Esophagus muscularis mucosa (tissue), 4 donors: Measurements from ENCODE around the gene ZNF514. TPM values are rescaled to one million over a fixed set of nuclear protein-coding genes. Genes with fewer than 3 reads are reported as not detected.
"Not testable (repeated sequence)": the region's sequence is repeated elsewhere in the genome, so short reads cannot be mapped to it uniquely, and the experiment has no call there.

Experiments
- DNase-seq: peaks from one replicate; pipeline ENCODE4 v3.0.0-alpha.2; 2017; ENCODE audit errors: extremely low spot score
- H3K27ac ChIP-seq, 4 donors: fragments of 200-600 bp; sonication (generic); replicated peaks in 1 of 4; 1 replicate in 3 of 4; 2 replicates in 1 of 4; pipeline ENCODE4 v1.5.1; 2016 to 2019; ENCODE audit warnings: mild to moderate bottlenecking in 1 of 4
- H3K27me3 ChIP-seq, 4 donors: fragments of 200-600 bp; sonication (generic); one replicate each; pipeline versions ENCODE4 v1.5.1 to v1.6.0; 2016 to 2019
- H3K36me3 ChIP-seq, 4 donors: fragments of 200-600 bp; sonication (generic); one replicate each; pipeline ENCODE4 v1.5.1; 2016 to 2019
- H3K4me1 ChIP-seq, 4 donors: fragments of 200-600 bp; sonication (generic); one replicate each; pipeline ENCODE4 v1.5.1; 2016 to 2019
- H3K4me3 ChIP-seq, 4 donors: fragments of 200-600 bp; sonication (generic); 1 replicate in 2 of 4; 2 replicates in 2 of 4; pipeline ENCODE4 v1.5.1; 2016 to 2019; ENCODE audit warnings: mild to moderate bottlenecking in 4 of 4, moderate library complexity in 1 of 4
- H3K9me3 ChIP-seq, 4 donors: fragments of 200-600 bp; sonication (generic); 1 replicate in 3 of 4; 2 replicates in 1 of 4; pipeline ENCODE4 v1.5.1; 2016 to 2019
- EP300 ChIP-seq: sonication (generic); formaldehyde crosslinking; IDR thresholded peaks from one replicate; pipeline ENCODE4 v1.6.1; 2017; ENCODE audit warnings: antibody characterized with exemption
- POLR2A ChIP-seq: fragments of 450-650 bp; IDR thresholded peaks from one replicate; pipeline ENCODE4 v1.6.1; 2017; ENCODE audit warnings: antibody characterized with exemption, moderate library complexity, mild to moderate bottlenecking, low read depth
- POLR2AphosphoS5 ChIP-seq, 2 donors: sonication (generic); formaldehyde crosslinking; IDR thresholded peaks; one replicate each; pipeline ENCODE4 v1.6.1; 2017; ENCODE audit warnings: antibody characterized with exemption in 2 of 2
- WGBS: methylation state at CpG from one replicate; pipeline ENCODE4 v1.1.5; 2018; 5-methylcytosine and 5-hydroxymethylcytosine counted together
- intact Hi-C: fragments of 100-400 bp; cut with DNase I; formaldehyde crosslinking; loops from one replicate; pipeline ENCODE4 v1.15.1; 2023
- total RNA-seq, 4 donors: library from RNA; depleted of rRNA; stranded (reverse); fragments of >200 nt; gene quantifications; one replicate each; pipeline versions ENCODE4 v1.1.0 to v1.2.1, GENCODE V29; 2016
- TF ChIP-seq, protein P1 (sequence below), 3 experiments: fragments of 200-600 bp in 2 of 3; fragments of 450-650 bp in 1 of 3; sonication (generic) in 2 of 3; IDR thresholded peaks; one replicate each; pipeline ENCODE4 v1.5.1; 2017 to 2019; ENCODE audit warnings: antibody characterized with exemption in 3 of 3, mild to moderate bottlenecking in 2 of 3, moderate library complexity in 1 of 3

ZNF514 gene
- total RNA-seq, 4 donors from 2014 or later: 12.1 to 14.5 (median 13.2) TPM

DNA sequence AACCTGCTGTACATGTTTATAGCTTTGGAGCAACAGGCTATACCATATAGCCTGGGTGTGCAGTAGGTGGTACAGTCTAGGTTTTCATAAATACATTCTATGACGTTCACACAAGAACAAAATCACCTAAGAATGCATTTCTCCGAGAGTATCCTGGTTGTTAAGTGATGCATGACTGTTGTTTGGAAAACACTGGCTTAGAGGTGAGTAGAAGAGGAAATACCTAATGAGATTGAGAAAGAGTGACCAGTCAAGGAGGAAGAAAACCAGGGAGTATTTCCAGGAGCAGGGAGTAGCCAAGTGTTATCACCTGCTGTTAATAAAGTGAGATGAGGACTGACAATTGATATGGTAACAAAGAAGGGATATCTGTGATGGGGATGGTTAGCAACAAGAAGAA lies 44.7 kb upstream of the ZNF514 start:
- TF ChIP-seq EP300: no peak
- no peak for TF ChIP-seq POLR2AphosphoS5 (IDR thresholded peaks at IDR 0.05)
- TF ChIP-seq, protein P1, sequence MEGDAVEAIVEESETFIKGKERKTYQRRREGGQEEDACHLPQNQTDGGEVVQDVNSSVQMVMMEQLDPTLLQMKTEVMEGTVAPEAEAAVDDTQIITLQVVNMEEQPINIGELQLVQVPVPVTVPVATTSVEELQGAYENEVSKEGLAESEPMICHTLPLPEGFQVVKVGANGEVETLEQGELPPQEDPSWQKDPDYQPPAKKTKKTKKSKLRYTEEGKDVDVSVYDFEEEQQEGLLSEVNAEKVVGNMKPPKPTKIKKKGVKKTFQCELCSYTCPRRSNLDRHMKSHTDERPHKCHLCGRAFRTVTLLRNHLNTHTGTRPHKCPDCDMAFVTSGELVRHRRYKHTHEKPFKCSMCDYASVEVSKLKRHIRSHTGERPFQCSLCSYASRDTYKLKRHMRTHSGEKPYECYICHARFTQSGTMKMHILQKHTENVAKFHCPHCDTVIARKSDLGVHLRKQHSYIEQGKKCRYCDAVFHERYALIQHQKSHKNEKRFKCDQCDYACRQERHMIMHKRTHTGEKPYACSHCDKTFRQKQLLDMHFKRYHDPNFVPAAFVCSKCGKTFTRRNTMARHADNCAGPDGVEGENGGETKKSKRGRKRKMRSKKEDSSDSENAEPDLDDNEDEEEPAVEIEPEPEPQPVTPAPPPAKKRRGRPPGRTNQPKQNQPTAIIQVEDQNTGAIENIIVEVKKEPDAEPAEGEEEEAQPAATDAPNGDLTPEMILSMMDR (IDR thresholded peaks at IDR 0.05): no peak
- no peak for TF ChIP-seq POLR2A
- peaks cover 19 to 26% (median 22%) of the 10 kb centered on the region in 4 donors for H3K4me1 ChIP-seq
- peaks cover 0 to under 1% (median 0%) of the 10 kb centered on the region in 4 donors for H3K27me3 ChIP-seq
- no peak overlapping the region for H3K4me3 ChIP-seq
- peaks cover 0 to 8% (median 2%) of the 10 kb centered on the region in 4 donors for H3K36me3 ChIP-seq
- 89% methylated on average over 2 of the region's 2 CpGs for WGBS
- no peak overlapping the region for H3K27ac ChIP-seq
- no peaks in the 10 kb centered on the region for H3K9me3 ChIP-seq
- no peak for DNase-seq
- intact Hi-C loops: no loop called here

DNA sequence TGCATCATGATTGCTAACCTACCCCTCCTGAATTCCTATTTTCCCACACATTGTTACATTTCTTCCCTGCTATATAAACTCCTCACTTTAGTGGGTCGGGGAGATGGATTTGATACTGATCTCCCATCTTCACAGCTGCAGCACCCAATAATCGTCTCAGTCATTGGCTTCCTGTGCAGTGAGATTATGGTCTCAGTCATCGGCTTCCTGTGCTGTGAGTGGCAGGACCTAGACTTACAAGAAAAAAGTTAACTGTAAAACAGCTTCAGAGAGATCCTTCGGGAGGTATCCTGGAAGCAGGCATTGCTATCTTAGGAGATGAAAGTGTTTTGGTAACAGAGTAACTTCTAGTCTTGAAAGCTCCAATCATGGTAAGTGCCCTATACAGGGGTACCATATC lies 44.3 kb upstream of the ZNF514 start:
- H3K9me3 ChIP-seq: no peaks in the 10 kb centered on the region
- no peak for TF ChIP-seq POLR2A
- TF ChIP-seq, protein P1 (IDR thresholded peaks at IDR 0.05): no peak
- TF ChIP-seq POLR2AphosphoS5 (IDR thresholded peaks at IDR 0.05): no peak
- no peak for TF ChIP-seq EP300
- H3K27ac ChIP-seq: no peak overlapping the region
- peaks cover 19 to 22% (median 22%) of the 10 kb centered on the region in 4 donors for H3K4me1 ChIP-seq
- peaks cover 0 to 4% (median 2%) of the 10 kb centered on the region in 4 donors for H3K36me3 ChIP-seq
- no peak for DNase-seq
- intact Hi-C loops: no loop called here
- peaks cover 0 to 4% (median 0%) of the 10 kb centered on the region in 4 donors for H3K27me3 ChIP-seq
- 87% methylated on average over 4 of the region's 4 CpGs for WGBS
- no peak overlapping the region for H3K4me3 ChIP-seq

DNA sequence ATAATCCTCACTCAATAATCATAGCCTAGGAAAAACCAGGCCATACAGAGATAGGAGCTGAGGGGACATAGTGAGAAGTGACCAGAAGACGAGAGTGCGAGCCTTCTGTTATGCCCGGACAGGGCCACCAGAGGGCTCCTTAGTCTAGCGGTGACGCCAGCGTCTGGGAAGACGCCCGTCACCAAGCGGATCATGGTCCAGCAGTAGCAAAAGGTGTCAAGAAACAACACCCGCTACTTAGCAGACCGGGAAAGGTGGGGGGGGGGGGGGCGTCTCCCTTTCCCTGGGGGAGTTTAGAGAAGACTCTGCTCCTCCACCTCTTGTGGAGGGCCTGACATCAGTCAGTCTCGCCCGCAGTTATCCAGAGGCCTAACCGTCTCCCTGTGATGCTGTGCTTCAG lies 33.3 kb upstream of the ZNF514 start:
- H3K4me3 ChIP-seq, intact Hi-C loops, H3K27ac ChIP-seq, H3K27me3 ChIP-seq, H3K9me3 ChIP-seq, H3K36me3 ChIP-seq, H3K4me1 ChIP-seq, DNase-seq: not testable (repeated sequence)
- WGBS: 28% methylated on average over 3 of the region's 15 CpGs
- TF ChIP-seq, protein P1 (IDR thresholded peaks at IDR 0.05): peak; percentile 54 to 64 (median 63)

DNA sequence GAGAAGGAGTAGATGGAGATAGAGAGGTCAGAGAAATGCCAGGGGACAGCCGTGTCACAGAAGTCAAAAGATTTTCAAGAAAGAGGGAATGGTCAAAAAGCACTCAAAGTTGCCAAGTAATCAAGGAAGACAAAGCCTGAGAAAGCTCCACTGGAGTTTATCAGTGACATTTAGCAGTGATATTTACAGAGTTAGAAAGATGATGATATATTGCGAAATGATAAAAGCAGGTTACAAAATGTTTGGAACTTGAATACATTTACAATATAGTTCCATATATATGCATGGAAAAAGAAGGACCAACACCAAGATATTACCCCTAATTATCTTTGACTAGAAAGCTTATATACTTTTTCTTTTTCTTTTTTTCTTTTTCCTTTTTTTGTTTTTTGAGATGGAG lies 26.3 kb upstream of the ZNF514 start:
- intact Hi-C loops: no loop called here
- Histone ChIP-seq H3K36me3 (peaks cover 15 to 24% (median 22%) of the 10 kb centered on the region in 4 donors), H3K27me3 (no peaks in the 10 kb centered on the region), H3K4me1 (no peaks in the 10 kb centered on the region), H3K4me3 (no peak overlapping the region), H3K9me3 (peaks cover 0 to 8% (median 0%) of the 10 kb centered on the region in 4 donors), H3K27ac (no peak overlapping the region)
- WGBS: 81% methylated on average over 2 of the region's 2 CpGs
- DNase-seq: no peak
- TF ChIP-seq POLR2AphosphoS5 (IDR thresholded peaks at IDR 0.05) (no peak), POLR2A (no peak), EP300 (no peak)
- TF ChIP-seq, protein P1 (IDR thresholded peaks at IDR 0.05): no peak

DNA sequence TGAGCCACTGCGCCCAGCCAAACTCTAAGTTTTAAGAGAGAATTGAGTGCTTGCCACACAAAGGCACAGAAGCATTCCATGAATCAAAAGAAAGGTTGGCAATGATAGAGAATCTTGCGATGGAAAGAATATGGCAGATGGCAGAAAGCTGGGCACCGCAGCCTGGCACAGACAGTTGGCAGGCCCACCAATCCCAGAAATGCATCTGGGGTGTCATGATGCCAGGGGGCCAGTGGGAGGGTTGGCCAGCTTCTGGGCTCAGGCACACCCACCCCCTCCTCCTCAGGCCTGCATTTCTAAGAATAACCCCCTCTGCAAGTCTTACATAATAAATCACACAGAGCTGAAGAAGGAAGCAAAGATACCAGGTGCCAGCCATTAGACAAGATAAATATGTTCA lies 25.5 kb upstream of the ZNF514 start:
- DNase-seq: no peak
- Histone ChIP-seq H3K27ac (no peak overlapping the region), H3K4me1 (no peaks in the 10 kb centered on the region), H3K36me3 (peaks cover 23 to 32% (median 30%) of the 10 kb centered on the region in 4 donors), H3K27me3 (no peaks in the 10 kb centered on the region), H3K9me3 (peaks cover 0 to 11% (median 0%) of the 10 kb centered on the region in 4 donors), H3K4me3 (no peak overlapping the region)
- TF ChIP-seq EP300: no peak
- TF ChIP-seq POLR2AphosphoS5 (IDR thresholded peaks at IDR 0.05): no peak
- no peak for TF ChIP-seq POLR2A
- TF ChIP-seq, protein P1 (IDR thresholded peaks at IDR 0.05): no peak
- intact Hi-C loops: no loop called here
- WGBS: 98% methylated on average over 3 of the region's 3 CpGs
